ENCODE results near the gene CISH. TPM values are rescaled to one million over a fixed set of nuclear protein-coding genes. Genes with fewer than 3 reads are reported as not detected.

CISH gene
- total and polyA plus RNA-seq, 2 of the 4 experiments (the other 2 are of a cell fraction) = 0.90 to 4.0 TPM

DNA sequence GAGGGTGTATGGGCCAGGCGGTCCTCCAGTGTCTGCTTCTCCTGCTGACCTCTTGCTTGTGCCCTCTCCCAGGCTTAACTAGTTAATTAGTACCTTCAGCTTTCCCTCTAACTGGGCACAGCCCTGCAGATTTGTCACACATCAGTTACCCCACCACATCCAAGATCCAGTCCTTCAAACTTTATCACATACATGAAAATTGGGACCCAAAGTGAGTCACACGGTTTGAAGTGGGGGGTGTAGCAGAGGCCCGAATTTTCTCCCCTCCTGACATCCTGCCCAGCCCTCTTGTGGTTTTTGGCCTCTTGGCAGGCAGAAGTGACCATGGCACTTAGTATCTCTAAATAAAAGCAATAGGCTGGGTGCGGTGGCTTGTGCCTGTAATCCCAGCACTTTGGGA, 9.2 kb upstream of the CISH start:
- ATAC-seq (ENCODE audit: low read depth) (no peak), DNase-seq (no peak)
- ChIA-PET CTCF (no interaction called here), POLR2A (ENCODE audit: unreplicated experiment) (no interaction called here)
- Histone ChIP-seq H3K23ac (ENCODE audit: low read depth, low read length) (no peak overlapping the region), H3K9me3 (ENCODE audit: control insufficient read depth, insufficient read depth, low read length) (no peaks in the 10 kb centered on the region), H3K4me1 (ENCODE audit: control insufficient read depth, insufficient read depth, low read length) (peaks cover 9% of the 10 kb centered on the region), H3K9me1 (ENCODE audit: insufficient read depth, low read length) (peaks cover 13% of the 10 kb centered on the region), H3K4me3 (ENCODE audit: insufficient read depth, low read depth, low read length) (no peak overlapping the region), H3K9ac (ENCODE audit: low read depth, low read length) (no peak overlapping the region), H3K14ac (replicated peaks; ENCODE audit: low read depth, low read length) (no peak overlapping the region), H3K36me3 (ENCODE audit: control insufficient read depth, insufficient read depth, low read length) (no peaks in the 10 kb centered on the region), H4K20me1 (ENCODE audit: insufficient read depth, low read length) (peaks cover 6% of the 10 kb centered on the region), H2BK20ac (ENCODE audit: low read depth, low read length) (no peak overlapping the region), H2AK5ac (ENCODE audit: low read depth, low read length) (no peak overlapping the region), H2BK120ac (ENCODE audit: low read depth, low read length) (no peak overlapping the region), H3K79me1 (ENCODE audit: low read depth in 1 of 2, low read length in 2 of 2) (peaks cover 6 to 16% of the 10 kb centered on the region in 2 experiments; a peak in 2 of 4 replicates), H2BK15ac (ENCODE audit: low read depth, low read length) (no peak overlapping the region), H3K4ac (ENCODE audit: low read depth, low read length) (no peak overlapping the region), H4K91ac (ENCODE audit: insufficient read depth, low read depth, low read length) (no peak overlapping the region), H4K5ac (ENCODE audit: low read depth, low read length) (no peak overlapping the region), H2AK9ac (replicated peaks; ENCODE audit: low read depth, low read length, poor library complexity) (no peak overlapping the region), H4K8ac (ENCODE audit: low read depth in 2 of 2, low read length in 2 of 2) (no peak overlapping the region), H3K4me2 (ENCODE audit: low read depth, low read length) (no peak overlapping the region), H3K18ac (ENCODE audit: low read depth, low read length) (no peak overlapping the region), H2BK5ac (ENCODE audit: low read depth, low read length, poor library complexity, severe bottlenecking) (no peak overlapping the region), H3K27ac (ENCODE audit: insufficient read depth, low read length) (no peak overlapping the region), H3K27me3 (ENCODE audit: control insufficient read depth, insufficient read depth, low read length) (no peaks in the 10 kb centered on the region), H2AFZ (replicated peaks; ENCODE audit: low read length, poor library complexity) (no peak overlapping the region), H3K56ac (ENCODE audit: extremely low read depth, insufficient read depth, low read length) (no peak overlapping the region)
- BruUV-seq (replicated peaks) = no TSS peak
- dilution Hi-C loops (cut with HindIII; ENCODE audit: low sequenced_read_pairs, unreplicated experiment) (no loop called here), intact Hi-C loops (cut with micrococcal nuclease) (no loop called here), in situ Hi-C loops (cut with MboI; ENCODE audit: low sequenced_read_pairs) (loop anchor here (25.0 kb wide), 1 partner anchor 1066 kb away; no protein-coding TSS in a partner anchor)
- no CpG with 5 or more reads among the region's 4 CpGs for WGBS, 2 experiments (ENCODE audit: extremely low coverage in 2 of 2, insufficient read length in 1 of 2)
- TF ChIP-seq CHD1 (IDR thresholded peaks at IDR 0.05; ENCODE audit: low read depth, low read length) (no peak), RFX5 (IDR thresholded peaks at IDR 0.05; ENCODE audit: low read depth, low read length) (no peak), CEBPB (IDR thresholded peaks at IDR 0.05; ENCODE audit: low read depth, low read length) (no peak), MAZ (IDR thresholded peaks at IDR 0.05; ENCODE audit: borderline replicate concordance, low read depth, low read length) (no peak), SMC3 (IDR thresholded peaks at IDR 0.05; ENCODE audit: low read depth, low read length) (no peak), POLR2A (IDR thresholded peaks at IDR 0.05; ENCODE audit: low read depth, low read length) (no peak), MAFK (IDR thresholded peaks at IDR 0.05; ENCODE audit: low read depth, low read length) (no peak), FOS (IDR thresholded peaks at IDR 0.05; ENCODE audit: low read depth, low read length) (no peak), RAD21 (IDR thresholded peaks at IDR 0.05; ENCODE audit: low read length) (no peak), RCOR1 (IDR thresholded peaks at IDR 0.05; ENCODE audit: insufficient replicate concordance, low read length) (no peak), MXI1 (IDR thresholded peaks at IDR 0.05; ENCODE audit: borderline replicate concordance, low read depth, low read length) (no peak), NFE2L2 (IDR thresholded peaks at IDR 0.05; ENCODE audit: low read depth, low read length) (no peak), BHLHE40 (IDR thresholded peaks at IDR 0.05; ENCODE audit: low read depth, low read length) (no peak)
- TF ChIP-seq, protein P1, sequence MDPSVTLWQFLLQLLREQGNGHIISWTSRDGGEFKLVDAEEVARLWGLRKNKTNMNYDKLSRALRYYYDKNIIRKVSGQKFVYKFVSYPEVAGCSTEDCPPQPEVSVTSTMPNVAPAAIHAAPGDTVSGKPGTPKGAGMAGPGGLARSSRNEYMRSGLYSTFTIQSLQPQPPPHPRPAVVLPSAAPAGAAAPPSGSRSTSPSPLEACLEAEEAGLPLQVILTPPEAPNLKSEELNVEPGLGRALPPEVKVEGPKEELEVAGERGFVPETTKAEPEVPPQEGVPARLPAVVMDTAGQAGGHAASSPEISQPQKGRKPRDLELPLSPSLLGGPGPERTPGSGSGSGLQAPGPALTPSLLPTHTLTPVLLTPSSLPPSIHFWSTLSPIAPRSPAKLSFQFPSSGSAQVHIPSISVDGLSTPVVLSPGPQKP (IDR thresholded peaks at IDR 0.05; ENCODE audit: borderline replicate concordance, low read depth, low read length) = no peak
- TF ChIP-seq, protein P2, sequence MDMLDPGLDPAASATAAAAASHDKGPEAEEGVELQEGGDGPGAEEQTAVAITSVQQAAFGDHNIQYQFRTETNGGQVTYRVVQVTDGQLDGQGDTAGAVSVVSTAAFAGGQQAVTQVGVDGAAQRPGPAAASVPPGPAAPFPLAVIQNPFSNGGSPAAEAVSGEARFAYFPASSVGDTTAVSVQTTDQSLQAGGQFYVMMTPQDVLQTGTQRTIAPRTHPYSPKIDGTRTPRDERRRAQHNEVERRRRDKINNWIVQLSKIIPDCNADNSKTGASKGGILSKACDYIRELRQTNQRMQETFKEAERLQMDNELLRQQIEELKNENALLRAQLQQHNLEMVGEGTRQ (IDR thresholded peaks at IDR 0.05; ENCODE audit: low read depth, low read length) = no peak
- TF ChIP-seq, protein P3, sequence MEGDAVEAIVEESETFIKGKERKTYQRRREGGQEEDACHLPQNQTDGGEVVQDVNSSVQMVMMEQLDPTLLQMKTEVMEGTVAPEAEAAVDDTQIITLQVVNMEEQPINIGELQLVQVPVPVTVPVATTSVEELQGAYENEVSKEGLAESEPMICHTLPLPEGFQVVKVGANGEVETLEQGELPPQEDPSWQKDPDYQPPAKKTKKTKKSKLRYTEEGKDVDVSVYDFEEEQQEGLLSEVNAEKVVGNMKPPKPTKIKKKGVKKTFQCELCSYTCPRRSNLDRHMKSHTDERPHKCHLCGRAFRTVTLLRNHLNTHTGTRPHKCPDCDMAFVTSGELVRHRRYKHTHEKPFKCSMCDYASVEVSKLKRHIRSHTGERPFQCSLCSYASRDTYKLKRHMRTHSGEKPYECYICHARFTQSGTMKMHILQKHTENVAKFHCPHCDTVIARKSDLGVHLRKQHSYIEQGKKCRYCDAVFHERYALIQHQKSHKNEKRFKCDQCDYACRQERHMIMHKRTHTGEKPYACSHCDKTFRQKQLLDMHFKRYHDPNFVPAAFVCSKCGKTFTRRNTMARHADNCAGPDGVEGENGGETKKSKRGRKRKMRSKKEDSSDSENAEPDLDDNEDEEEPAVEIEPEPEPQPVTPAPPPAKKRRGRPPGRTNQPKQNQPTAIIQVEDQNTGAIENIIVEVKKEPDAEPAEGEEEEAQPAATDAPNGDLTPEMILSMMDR (conservative IDR thresholded peaks at IDR 0.05; ENCODE audit: low read depth, low read length) = no peak
